Tibial nerve (tissue), 4 donors: ENCODE data around the gene WDR83. TPM values are rescaled to one million over a fixed set of nuclear protein-coding genes. Genes with fewer than 3 reads are reported as not detected.

Source experiments
- DNase-seq, 2 donors: peaks; one replicate each; pipeline ENCODE4 v3.0.0-alpha.2; 2019; ENCODE audit warnings: low spot score in 2 of 2
- H3K27ac ChIP-seq, 4 donors: fragments of 200-600 bp; sonication (generic) in 3 of 4; one replicate each; pipeline ENCODE4 v1.5.1; 2017 to 2019; ENCODE audit warnings: mild to moderate bottlenecking in 1 of 4
- H3K27me3 ChIP-seq, 2 donors: fragments of 200-600 bp; sonication (generic) in 1 of 2; one replicate each; pipeline versions ENCODE4 v1.5.1 to v1.6.0; 2017 to 2019
- H3K36me3 ChIP-seq, 3 donors: fragments of 200-600 bp; sonication (generic); one replicate each; pipeline ENCODE4 v1.5.1; 2018 to 2019
- H3K4me1 ChIP-seq, 4 donors: fragments of 200-600 bp; sonication (generic) in 3 of 4; one replicate each; pipeline ENCODE4 v1.5.1; 2017 to 2019
- H3K4me3 ChIP-seq, 4 donors: fragments of 200-600 bp; sonication (generic) in 3 of 4; one replicate each; pipeline ENCODE4 v1.5.1; 2017 to 2019; ENCODE audit warnings: mild to moderate bottlenecking in 1 of 4, moderate library complexity in 1 of 4
- H3K9me3 ChIP-seq, 4 donors: fragments of 200-600 bp; sonication (generic) in 3 of 4; one replicate each; pipeline ENCODE4 v1.5.1; 2017 to 2019
- EP300 ChIP-seq, 2 donors: sonication (generic); formaldehyde crosslinking; IDR thresholded peaks; one replicate each; pipeline ENCODE4 v1.6.1; 2017; ENCODE audit warnings: antibody characterized with exemption in 2 of 2, mild to moderate bottlenecking in 1 of 2
- POLR2A ChIP-seq, 2 donors: fragments of 450-650 bp; IDR thresholded peaks; one replicate each; pipeline ENCODE4 v1.6.1; 2017; ENCODE audit warnings: antibody characterized with exemption in 2 of 2, mild to moderate bottlenecking in 2 of 2, moderate library complexity in 2 of 2
- WGBS, 2 donors: methylation state at CpG; one replicate each; pipeline ENCODE4 v1.1.5; 2018; 5-methylcytosine and 5-hydroxymethylcytosine counted together
- total RNA-seq, 4 donors: library from RNA; depleted of rRNA; stranded (reverse); fragments of >200 nt; gene quantifications; one replicate each; pipeline ENCODE4 v1.1.0, GENCODE V29; 2016
- TF ChIP-seq, protein P1 (sequence below), 5 experiments: fragments of 200-600 bp in 3 of 5; fragments of 450-650 bp in 2 of 5; sonication (generic) in 3 of 5; IDR thresholded peaks; one replicate each; pipeline ENCODE4 v1.5.1; 2016 to 2019; ENCODE audit warnings: antibody characterized with exemption in 5 of 5, mild to moderate bottlenecking in 3 of 5, moderate library complexity in 2 of 5

WDR83 gene
- total RNA-seq, 4 donors from 2014 or later = 7.9 to 19.8 (median 16.8) TPM

DNA sequence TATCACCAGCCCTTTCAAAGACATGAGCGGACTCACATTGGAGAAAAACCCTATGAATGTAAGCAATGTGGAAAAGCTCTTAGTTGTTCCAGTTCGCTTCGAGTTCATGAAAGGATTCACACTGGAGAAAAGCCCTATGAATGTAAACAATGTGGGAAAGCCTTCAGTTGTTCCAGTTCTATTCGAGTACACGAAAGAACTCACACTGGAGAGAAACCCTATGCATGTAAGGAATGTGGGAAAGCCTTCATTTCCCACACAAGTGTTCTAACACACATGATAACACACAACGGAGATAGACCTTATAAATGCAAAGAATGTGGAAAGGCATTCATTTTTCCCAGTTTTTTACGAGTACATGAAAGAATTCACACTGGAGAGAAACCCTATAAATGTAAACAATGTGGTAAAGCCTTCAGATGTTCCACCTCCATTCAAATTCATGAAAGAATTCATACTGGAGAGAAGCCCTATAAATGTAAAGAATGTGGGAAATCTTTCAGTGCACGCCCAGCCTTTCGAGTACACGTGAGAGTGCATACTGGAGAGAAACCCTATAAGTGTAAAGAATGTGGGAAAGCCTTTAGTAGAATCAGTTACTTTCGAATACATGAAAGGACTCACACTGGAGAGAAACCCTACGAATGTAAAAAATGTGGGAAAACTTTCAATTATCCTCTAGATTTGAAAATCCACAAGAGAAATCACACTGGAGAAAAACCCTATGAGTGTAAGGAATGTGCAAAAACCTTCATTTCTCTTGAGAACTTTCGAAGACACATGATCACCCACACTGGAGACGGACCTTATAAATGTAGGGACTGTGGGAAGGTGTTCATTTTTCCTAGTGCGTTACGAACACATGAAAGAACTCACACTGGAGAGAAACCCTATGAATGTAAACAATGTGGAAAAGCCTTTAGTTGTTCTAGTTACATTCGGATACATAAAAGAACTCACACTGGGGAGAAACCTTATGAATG, 38.3 kb upstream of the WDR83 start:
- no peak overlapping the region for H3K4me3 ChIP-seq
- TF ChIP-seq EP300 (IDR thresholded peaks at IDR 0.05) = no peak
- TF ChIP-seq POLR2A (IDR thresholded peaks at IDR 0.05) = no peak
- TF ChIP-seq, protein P1, sequence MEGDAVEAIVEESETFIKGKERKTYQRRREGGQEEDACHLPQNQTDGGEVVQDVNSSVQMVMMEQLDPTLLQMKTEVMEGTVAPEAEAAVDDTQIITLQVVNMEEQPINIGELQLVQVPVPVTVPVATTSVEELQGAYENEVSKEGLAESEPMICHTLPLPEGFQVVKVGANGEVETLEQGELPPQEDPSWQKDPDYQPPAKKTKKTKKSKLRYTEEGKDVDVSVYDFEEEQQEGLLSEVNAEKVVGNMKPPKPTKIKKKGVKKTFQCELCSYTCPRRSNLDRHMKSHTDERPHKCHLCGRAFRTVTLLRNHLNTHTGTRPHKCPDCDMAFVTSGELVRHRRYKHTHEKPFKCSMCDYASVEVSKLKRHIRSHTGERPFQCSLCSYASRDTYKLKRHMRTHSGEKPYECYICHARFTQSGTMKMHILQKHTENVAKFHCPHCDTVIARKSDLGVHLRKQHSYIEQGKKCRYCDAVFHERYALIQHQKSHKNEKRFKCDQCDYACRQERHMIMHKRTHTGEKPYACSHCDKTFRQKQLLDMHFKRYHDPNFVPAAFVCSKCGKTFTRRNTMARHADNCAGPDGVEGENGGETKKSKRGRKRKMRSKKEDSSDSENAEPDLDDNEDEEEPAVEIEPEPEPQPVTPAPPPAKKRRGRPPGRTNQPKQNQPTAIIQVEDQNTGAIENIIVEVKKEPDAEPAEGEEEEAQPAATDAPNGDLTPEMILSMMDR (IDR thresholded peaks at IDR 0.05) = no peak
- H3K27me3 ChIP-seq = no peaks in the 10 kb centered on the region
- H3K36me3 ChIP-seq = peaks cover 18 to 96% (median 38%) of the 10 kb centered on the region in 3 donors
- H3K4me1 ChIP-seq = peaks cover 0 to 2% (median 0%) of the 10 kb centered on the region in 4 donors
- peaks cover 0 to 25% (median 8%) of the 10 kb centered on the region in 4 donors for H3K9me3 ChIP-seq
- WGBS, 2 donors = 93 to 94% methylated on average over 17 of the region's 17 CpGs
- H3K27ac ChIP-seq = no peak overlapping the region
- no peak for DNase-seq

DNA sequence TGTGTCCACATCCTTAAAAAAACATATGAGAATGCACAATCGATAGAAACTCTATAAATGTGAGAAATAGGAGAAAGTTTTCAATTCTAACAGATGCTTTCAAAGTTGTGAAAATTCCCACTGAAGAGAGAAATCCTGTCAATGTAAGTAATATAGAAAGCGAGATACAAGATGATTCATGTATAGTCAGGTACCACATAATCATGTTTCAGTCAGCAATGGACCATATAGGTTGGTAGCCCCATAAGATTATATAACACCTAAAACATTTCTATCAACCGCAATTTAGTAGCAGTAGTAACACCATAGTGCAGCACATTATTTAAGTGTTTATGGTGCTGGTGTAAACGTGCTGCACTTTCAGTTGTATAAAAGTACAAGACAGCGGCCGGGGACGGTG, 37.4 kb upstream of the WDR83 start:
- H3K27ac ChIP-seq = no peak overlapping the region
- peaks cover 18 to 87% (median 38%) of the 10 kb centered on the region in 3 donors for H3K36me3 ChIP-seq
- WGBS, 2 donors = 94 to 97% methylated on average over 7 of the region's 7 CpGs

DNA sequence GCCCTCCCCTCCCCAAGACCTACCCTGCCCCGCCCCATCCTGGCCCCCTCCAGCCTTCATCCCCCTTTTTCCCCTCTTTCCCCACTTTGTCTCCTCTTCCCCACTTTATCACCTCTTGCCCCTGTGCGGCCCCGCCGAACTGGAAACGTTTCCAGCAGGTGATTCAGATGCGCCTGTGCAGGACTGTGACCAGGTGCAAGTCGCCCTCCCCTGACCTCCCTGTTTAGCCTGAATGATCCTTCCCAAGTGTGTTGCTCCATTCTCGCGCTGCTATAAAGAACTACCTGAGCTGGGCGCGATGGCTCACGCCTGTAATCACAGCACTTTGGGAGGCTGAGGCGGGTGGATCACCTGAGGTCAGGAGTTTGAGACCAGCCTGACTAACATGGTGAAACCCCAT, 30.0 kb upstream of the WDR83 start:
- Histone ChIP-seq H3K4me1 (peaks cover 0 to 10% (median 4%) of the 10 kb centered on the region in 4 donors), H3K4me3 (no peak overlapping the region), H3K36me3 (peaks cover 0 to 13% (median 0%) of the 10 kb centered on the region in 3 donors), H3K9me3 (no peaks in the 10 kb centered on the region), H3K27ac (no peak overlapping the region), H3K27me3 (no peaks in the 10 kb centered on the region)
- no peak for DNase-seq
- TF ChIP-seq, protein P1 (IDR thresholded peaks at IDR 0.05) = no peak
- no peak for TF ChIP-seq EP300 (IDR thresholded peaks at IDR 0.05)
- no peak for TF ChIP-seq POLR2A (IDR thresholded peaks at IDR 0.05)
- WGBS, 2 donors = 86 to 89% methylated on average over 13 of the region's 13 CpGs

More for the DNA sequence above, 37.4 kb upstream of the WDR83 start:
- Histone ChIP-seq H3K4me3 (no peak overlapping the region), H3K27me3 (no peaks in the 10 kb centered on the region), H3K4me1 (no peaks in the 10 kb centered on the region), H3K9me3 (peaks cover 0 to 25% (median 8%) of the 10 kb centered on the region in 4 donors)
- TF ChIP-seq, protein P1 (IDR thresholded peaks at IDR 0.05) = no peak
- TF ChIP-seq EP300 (IDR thresholded peaks at IDR 0.05) (no peak), POLR2A (IDR thresholded peaks at IDR 0.05) (no peak)
- DNase-seq = no peak

DNA sequence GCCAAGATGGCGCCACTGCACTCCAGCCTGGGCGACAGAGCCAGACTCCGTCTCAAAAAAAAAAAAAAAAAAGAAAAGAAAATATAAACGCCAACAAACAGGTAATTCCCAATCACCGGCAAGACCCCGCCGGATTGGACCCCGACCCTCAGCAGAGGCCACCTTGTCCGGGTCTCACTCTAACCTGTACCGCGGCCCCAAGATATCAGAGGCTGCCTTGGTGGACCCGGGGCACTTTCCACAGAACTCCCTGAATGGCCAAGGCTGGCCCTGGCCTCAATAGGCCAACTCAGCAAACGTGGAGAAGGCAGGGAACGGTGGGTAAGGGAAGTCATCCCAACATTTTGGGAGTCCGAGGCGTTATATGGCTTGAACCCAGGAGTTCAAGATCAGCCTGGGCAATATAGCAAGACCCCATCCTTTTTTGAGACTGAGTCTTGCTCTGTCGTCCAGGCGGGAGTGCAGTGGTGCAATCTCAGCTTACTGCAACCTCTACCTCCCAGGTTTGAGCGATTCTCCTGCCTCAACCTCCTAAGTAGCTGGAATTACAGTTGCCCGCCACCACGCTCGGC, 27.9 kb upstream of the WDR83 start:
- TF ChIP-seq, protein P1 (IDR thresholded peaks at IDR 0.05) = no peak
- TF ChIP-seq POLR2A (IDR thresholded peaks at IDR 0.05) (no peak), EP300 (IDR thresholded peaks at IDR 0.05) (no peak)
- Histone ChIP-seq H3K9me3 (no peaks in the 10 kb centered on the region), H3K27ac (no peak overlapping the region), H3K27me3 (no peaks in the 10 kb centered on the region), H3K4me3 (no peak overlapping the region), H3K4me1 (peaks cover 0 to 10% (median 4%) of the 10 kb centered on the region in 4 donors), H3K36me3 (no peaks in the 10 kb centered on the region)
- DNase-seq = no peak
- WGBS, 2 donors = 94 to 95% methylated on average over 22 of the region's 22 CpGs
